Body of pancreas (tissue), 4 donors: ENCODE measurements around the gene ZG16B. TPM values are rescaled to one million over a fixed set of nuclear protein-coding genes. Genes with fewer than 3 reads are reported as not detected.

ENCODE experiments used
- ATAC-seq: fragments of 150-250 bp; one replicate; pipeline ENCODE4 v1.9.1; 2016
- DNase-seq, 4 donors: peaks; one replicate each; pipeline ENCODE4 v3.0.0-alpha.2; 2019
- H3K27ac ChIP-seq, 4 donors: fragments of 200-600 bp; sonication (generic); 1 replicate in 3 of 4; 2 replicates in 1 of 4; pipeline versions ENCODE4 v1.5.1 to v1.6.1; 2016 to 2019; ENCODE audit warnings: mild to moderate bottlenecking in 1 of 4, mixed read lengths in 1 of 4, moderate library complexity in 1 of 4
- H3K27me3 ChIP-seq, 2 donors: fragments of 200-600 bp; sonication (generic); one replicate each; pipeline ENCODE4 v1.6.0; 2016; ENCODE audit warnings: mild to moderate bottlenecking in 1 of 2
- H3K36me3 ChIP-seq, 2 donors: fragments of 200-600 bp; sonication (generic); replicated peaks in 1 of 2; 2 replicates each; pipeline ENCODE4 v1.5.1; 2016; ENCODE audit warnings: low read depth in 2 of 2; ENCODE audit not compliant: insufficient read depth in 1 of 2
- H3K4me1 ChIP-seq: fragments of 200-600 bp; sonication (generic); one replicate; pipeline ENCODE4 v1.6.0; 2016
- H3K4me3 ChIP-seq, 2 donors: fragments of 200-600 bp; sonication (generic); 1 replicate in 1 of 2; 2 replicates in 1 of 2; pipeline ENCODE4 v1.5.1; 2016 to 2019
- H3K9me3 ChIP-seq, 3 donors: fragments of 200-600 bp; sonication (generic); 1 replicate in 2 of 3; 2 replicates in 1 of 3; pipeline ENCODE4 v1.5.1; 2016
- CTCF ChIP-seq, 7 experiments: fragments of 450-650 bp in 4 of 7; fragments of 200-600 bp in 3 of 7; sonication (generic) in 3 of 7; IDR thresholded peaks; one replicate each; pipeline ENCODE4 v1.5.1; 2016 to 2019; ENCODE audit warnings: antibody characterized with exemption in 7 of 7
- POLR2A ChIP-seq, 3 donors: fragments of 450-650 bp; IDR thresholded peaks; one replicate each; pipeline ENCODE4 v1.6.1; 2016; ENCODE audit warnings: antibody characterized with exemption in 3 of 3, mild to moderate bottlenecking in 2 of 3
- WGBS, 2 donors: methylation state at CpG; one replicate each; pipeline ENCODE4 v1.1.5; 2017; 5-methylcytosine and 5-hydroxymethylcytosine counted together
- intact Hi-C: fragments of 100-400 bp; cut with DNase I; formaldehyde crosslinking; loops from one replicate; pipeline ENCODE4 v1.15.1; 2023
- total RNA-seq, 2 donors: library from RNA; depleted of rRNA; stranded (reverse); fragments of >200 nt; gene quantifications; one replicate each; pipeline ENCODE4 v1.1.0, GENCODE V29; 2016

ZG16B gene
- not detected for total RNA-seq

DNA sequence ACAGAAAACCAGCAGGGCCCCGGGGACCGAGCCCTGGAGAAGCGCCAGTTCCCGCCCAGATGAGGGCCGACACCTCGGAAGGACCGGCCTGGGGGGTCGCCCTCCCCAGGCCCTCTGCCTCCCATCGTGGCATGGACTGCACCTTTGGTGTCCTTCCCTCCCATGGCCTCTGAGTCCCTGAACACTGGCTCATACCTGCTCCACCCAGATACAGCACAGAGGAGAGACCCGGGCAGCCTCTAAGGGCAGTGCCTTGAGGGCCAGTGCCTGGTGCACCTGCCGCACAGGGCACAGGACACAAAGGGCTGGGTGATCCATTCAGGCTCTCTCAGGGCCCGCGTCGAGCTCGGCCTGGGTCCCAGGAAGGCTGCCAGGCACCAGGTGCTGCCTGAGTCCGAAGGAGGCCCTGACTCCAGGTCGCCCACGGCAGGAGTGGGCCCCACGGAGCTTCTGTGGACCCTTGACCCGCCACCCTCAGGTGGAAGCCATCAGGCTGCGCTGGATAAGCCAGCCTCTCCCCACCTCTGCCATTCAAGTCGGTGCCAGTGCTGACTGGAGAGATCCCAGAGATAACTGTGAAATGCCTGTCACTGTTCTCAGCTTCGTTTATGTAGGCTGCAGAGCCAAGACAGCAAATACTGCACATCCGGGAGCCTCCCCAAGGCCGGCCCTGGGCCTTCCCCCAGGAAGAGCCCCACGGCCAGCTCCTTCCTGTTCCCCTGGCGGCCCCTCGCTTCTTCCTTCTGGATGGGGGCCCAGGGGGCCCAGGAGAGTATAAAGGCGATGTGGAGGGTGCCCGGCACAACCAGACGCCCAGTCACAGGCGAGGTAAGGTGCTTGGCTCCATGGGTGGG, at the start of gene ZG16B:
Gene ZG16B, plus strand, starts transcription at position 803 of the 854 bp plus-strand sequence. CDS start 139 bp downstream, outside the sequence.
- no peaks in the 10 kb centered on the region for H3K4me1 ChIP-seq
- H3K27me3 ChIP-seq, result no peaks in the 10 kb centered on the region
- no peak within 1 kb of the TSS for H3K4me3 ChIP-seq
- ATAC-seq, result peak; percentile 33
- 58 to 76% methylated on average over 15 to 27 of the region's 32 CpGs for WGBS, 2 donors
- H3K9me3 ChIP-seq, result no peaks in the 10 kb centered on the region
- TF ChIP-seq POLR2A (IDR thresholded peaks at IDR 0.05) (no peak), CTCF (IDR thresholded peaks at IDR 0.05) (no peak)
- intact Hi-C loops, result no loop called here
- no peak for DNase-seq
- H3K36me3 ChIP-seq, result no peaks in the 10 kb centered on the region
- H3K27ac ChIP-seq, result no peak within 1 kb of the TSS

- H3K27me3 ChIP-seq, result peaks cover 0 to 18% of the 10 kb centered on the region in 2 donors
- peaks cover 30% of the 10 kb centered on the region for H3K4me1 ChIP-seq
- H3K36me3 ChIP-seq, result no peaks in the 10 kb centered on the region
- ATAC-seq, result no peak
- no peak overlapping the region for H3K4me3 ChIP-seq
- DNase-seq, result no peak
- no peak overlapping the region for H3K27ac ChIP-seq
- no peaks in the 10 kb centered on the region for H3K9me3 ChIP-seq
- 76 to 82% methylated on average over 13 to 20 of the region's 20 CpGs for WGBS, 2 donors
- intact Hi-C loops, result no loop called here
- no peak for TF ChIP-seq CTCF (IDR thresholded peaks at IDR 0.05)
- TF ChIP-seq POLR2A (IDR thresholded peaks at IDR 0.05), result no peak
These were observed 47.3 kb upstream of the ZG16B start for GRCh38 chr16:2782583-2783351.

GRCh38 chr16:2783581-2784357, 46.3 kb upstream of the ZG16B start:
- ATAC-seq, result no peak
- peaks cover 21% of the 10 kb centered on the region for H3K4me1 ChIP-seq
- no peak for DNase-seq
- WGBS, 2 donors, result 87 to 97% methylated on average over 6 to 14 of the region's 15 CpGs
- no peak for TF ChIP-seq CTCF (IDR thresholded peaks at IDR 0.05)
- no peak for TF ChIP-seq POLR2A (IDR thresholded peaks at IDR 0.05)
- intact Hi-C loops, result no loop called here
- no peaks in the 10 kb centered on the region for H3K36me3 ChIP-seq
- H3K27ac ChIP-seq, result no peak overlapping the region
- peaks cover 0 to 20% of the 10 kb centered on the region in 2 donors for H3K27me3 ChIP-seq
- H3K9me3 ChIP-seq, result no peaks in the 10 kb centered on the region
- no peak overlapping the region for H3K4me3 ChIP-seq

GRCh38 chr16:2784358-2785100, 45.6 kb upstream of the ZG16B start:
- H3K4me1 ChIP-seq, result peaks cover 17% of the 10 kb centered on the region
- DNase-seq, result no peak
- no peak for TF ChIP-seq POLR2A (IDR thresholded peaks at IDR 0.05)
- TF ChIP-seq CTCF (IDR thresholded peaks at IDR 0.05), result no peak
- no peaks in the 10 kb centered on the region for H3K9me3 ChIP-seq
- WGBS, 2 donors, result 51 to 62% methylated on average over 12 to 13 of the region's 15 CpGs
- no peak overlapping the region for H3K27ac ChIP-seq
- peaks cover 0 to 20% of the 10 kb centered on the region in 2 donors for H3K27me3 ChIP-seq
- no peaks in the 10 kb centered on the region for H3K36me3 ChIP-seq
- peak; percentile 36 for ATAC-seq
- intact Hi-C loops, result no loop called here
- H3K4me3 ChIP-seq, result no peak overlapping the region
